ENCODE measurements around the gene ACKR4. TPM values are rescaled to one million over a fixed set of nuclear protein-coding genes. Genes with fewer than 3 reads are reported as not detected.
"Not testable (repeated sequence)": the region's sequence is repeated elsewhere in the genome, so short reads cannot be mapped to it uniquely, and the experiment has no call there.

Gene ACKR4
- total RNA-seq, 2 donors from 2014 or later, result 2.1 to 3.7 TPM

DNA sequence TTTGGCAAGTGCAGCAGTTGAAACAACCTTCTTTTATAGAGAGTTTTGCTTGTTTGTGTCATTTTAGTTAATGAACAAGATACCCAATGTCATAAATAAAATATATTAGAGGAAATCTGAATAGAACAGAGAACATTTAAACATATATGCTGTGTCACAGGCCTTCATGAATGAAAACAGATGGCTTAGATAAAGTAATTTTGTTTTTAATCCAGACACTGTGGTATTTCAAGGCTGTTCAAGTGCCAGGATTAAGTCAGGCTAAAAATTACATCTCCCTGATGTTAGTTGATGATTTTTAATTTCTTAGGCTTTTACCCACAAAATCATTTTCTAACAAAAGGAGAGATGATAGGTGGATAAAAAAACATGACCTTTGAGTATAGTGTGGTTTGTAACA lies 4.9 kb upstream of the ACKR4 start:
- intact Hi-C loops (cut with DNase I), result no loop called here
- ATAC-seq, result no peak
- no peak for DNase-seq

DNA sequence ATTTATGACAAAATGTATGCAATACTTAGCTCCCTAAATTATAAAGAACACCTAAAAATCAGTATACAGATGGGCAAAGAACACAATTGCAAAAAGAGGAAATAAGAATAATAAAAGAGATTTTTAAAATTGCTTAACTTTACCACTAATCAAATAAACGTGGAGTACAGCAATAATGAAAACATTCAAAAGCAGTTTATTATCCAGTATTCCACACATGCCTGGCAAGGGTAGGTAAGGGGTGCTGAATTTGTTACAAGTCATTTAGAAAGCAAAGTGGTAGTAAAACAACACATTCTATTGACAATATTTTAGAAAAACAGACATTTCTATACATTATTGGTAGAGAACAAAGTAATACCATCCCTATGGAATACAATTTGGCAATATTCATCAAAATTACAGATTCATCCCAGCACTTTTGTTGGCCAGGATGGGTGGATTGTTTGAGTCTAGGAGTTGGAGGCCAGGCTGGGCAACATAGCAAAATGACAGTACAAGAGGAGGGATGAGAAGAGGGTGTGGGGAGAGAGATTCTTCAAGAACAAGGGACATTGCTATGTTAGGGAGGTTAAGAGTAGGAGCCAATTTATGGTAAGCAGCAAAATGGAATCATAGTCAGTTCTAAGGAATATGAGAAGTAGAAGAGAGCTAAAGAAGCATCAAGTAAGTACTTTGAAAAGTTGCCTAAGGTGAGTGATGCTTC lies 3.7 kb upstream of the ACKR4 start:
- DNase-seq, result no peak
- no peak for ATAC-seq
- intact Hi-C loops (cut with DNase I), result no loop called here

DNA sequence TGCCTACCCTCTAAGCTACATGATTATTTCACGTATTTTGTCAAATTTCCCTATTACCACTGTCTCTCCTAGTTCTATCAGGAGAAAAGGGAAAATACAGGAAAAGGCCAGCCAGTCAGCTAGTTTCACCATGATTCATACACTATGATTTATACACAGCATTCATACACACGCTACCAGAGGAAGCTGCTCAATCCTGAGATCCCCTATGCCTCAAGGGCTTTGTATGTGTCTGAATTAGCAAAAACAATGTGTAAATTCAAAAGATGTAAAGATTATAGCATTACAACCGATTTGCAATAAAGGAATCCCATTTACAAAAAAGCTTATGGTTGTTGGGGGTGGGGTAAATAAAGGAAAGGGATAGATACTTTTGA lies 3.1 kb upstream of the ACKR4 start:
- DNase-seq (no peak), ATAC-seq (peak in 1 of 2 donors; percentile 84)
- intact Hi-C loops (cut with DNase I), result no loop called here

- intact Hi-C loops (cut with DNase I), result no loop called here
- DNase-seq, result no peak
These were observed 2.6 kb upstream of the ACKR4 start for GRCh38 chr3:132594498-132594897.

GRCh38 chr3:132595014-132595413 lies 2.1 kb upstream of the ACKR4 start:
- DNase-seq, result no peak
- intact Hi-C loops (cut with DNase I), result no loop called here
- ATAC-seq, result peak; percentile 38 to 41

More at GRCh38 chr3:132594498-132594897, 2.6 kb upstream of the ACKR4 start:
- no peak for ATAC-seq

- no peak for DNase-seq
- intact Hi-C loops (cut with DNase I), result no loop called here
- ATAC-seq, result no peak
These were observed 744 bp upstream of the ACKR4 start for GRCh38 chr3:132596326-132596725.

- ATAC-seq, result no peak
These were observed 590 bp downstream of the ACKR4 start for GRCh38 chr3:132597660-132598059.

GRCh38 chr3:132598181-132598580 lies 1.1 kb downstream of the ACKR4 start:
- intact Hi-C loops (cut with DNase I), result no loop called here
- no peak for ATAC-seq

More at GRCh38 chr3:132597660-132598059, 590 bp downstream of the ACKR4 start:
- no peak for DNase-seq
- intact Hi-C loops (cut with DNase I), result no loop called here

GRCh38 chr3:132600614-132601013 lies 3.5 kb downstream of the ACKR4 start:
- intact Hi-C loops (cut with DNase I); ATAC-seq; DNase-seq: not testable (repeated sequence)

More at GRCh38 chr3:132598181-132598580, 1.1 kb downstream of the ACKR4 start:
- no peak for DNase-seq

GRCh38 chr3:132605374-132605792 lies 8.3 kb downstream of the ACKR4 start:
- intact Hi-C loops (cut with DNase I), result loop anchor here in 1 of 2 donors (5.0 kb wide), 1 partner anchor 33 kb away; no protein-coding TSS in a partner anchor
- DNase-seq (no peak), ATAC-seq (peak; percentile 44 to 63)

DNA sequence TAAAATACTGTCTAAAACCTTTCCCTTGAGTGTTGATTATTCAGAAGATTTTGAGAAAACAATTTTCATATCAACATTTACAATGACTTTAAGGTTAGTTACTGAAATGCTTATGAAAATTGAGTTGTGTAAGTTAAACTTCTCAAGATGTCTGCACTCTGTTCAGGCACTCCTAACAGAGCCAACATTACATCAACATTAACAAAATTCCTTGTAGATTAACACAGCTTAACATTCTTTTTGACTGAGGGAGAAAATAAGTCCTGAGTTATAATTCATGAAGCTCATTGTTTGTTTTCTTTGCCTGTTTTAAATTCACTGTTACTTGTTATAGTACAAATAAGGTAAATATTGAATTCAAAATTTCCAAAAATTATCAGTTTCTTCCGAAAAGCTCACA lies 9.0 kb downstream of the ACKR4 start:
- intact Hi-C loops (cut with DNase I), result loop anchor here in 1 of 2 donors (5.0 kb wide), 1 partner anchor 34 kb away; no protein-coding TSS in a partner anchor
- DNase-seq (no peak), ATAC-seq (peak in 1 of 2 donors; percentile 73)

DNA sequence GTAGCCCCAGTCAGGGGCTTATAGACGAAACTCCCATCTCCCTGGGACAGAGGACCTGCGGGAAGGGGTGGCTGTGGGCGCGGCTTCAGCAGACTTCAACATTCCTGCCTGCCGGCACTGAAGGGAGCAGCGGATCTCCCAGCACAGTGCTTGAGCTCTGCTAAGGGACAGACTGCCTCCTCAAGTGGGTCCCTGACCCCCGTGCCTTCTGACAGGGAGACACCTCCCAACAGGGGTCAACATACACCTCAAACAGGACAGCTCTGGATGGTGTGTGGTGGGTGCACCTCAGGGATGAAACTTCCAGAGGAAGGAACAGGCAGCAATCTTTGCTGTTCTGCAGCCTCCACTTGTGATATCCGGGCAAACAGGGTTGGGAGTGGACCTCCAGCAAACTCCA lies 9.6 kb downstream of the ACKR4 start:
- DNase-seq, ATAC-seq: not testable (repeated sequence)

GRCh38 chr3:132615301-132615700 lies 18.2 kb downstream of the ACKR4 start:
- intact Hi-C loops (cut with DNase I); ATAC-seq; DNase-seq: not testable (repeated sequence)

More for the DNA sequence above, 9.6 kb downstream of the ACKR4 start:
- intact Hi-C loops (cut with DNase I), result loop anchor here in 1 of 2 donors (5.0 kb wide), 1 partner anchor 34 kb away; no protein-coding TSS in a partner anchor

GRCh38 chr3:132615881-132616280 lies 18.8 kb downstream of the ACKR4 start:
- DNase-seq (no peak), ATAC-seq (no peak)
- intact Hi-C loops (cut with DNase I), result no loop called here

- intact Hi-C loops (cut with DNase I), result no loop called here
- ATAC-seq (no peak), DNase-seq (no peak)
These were observed 19.7 kb downstream of the ACKR4 start for GRCh38 chr3:132616780-132617179.

GRCh38 chr3:132622148-132622547 lies 25.1 kb downstream of the ACKR4 start:
- ATAC-seq, result no peak
- intact Hi-C loops (cut with DNase I), result no loop called here

DNA sequence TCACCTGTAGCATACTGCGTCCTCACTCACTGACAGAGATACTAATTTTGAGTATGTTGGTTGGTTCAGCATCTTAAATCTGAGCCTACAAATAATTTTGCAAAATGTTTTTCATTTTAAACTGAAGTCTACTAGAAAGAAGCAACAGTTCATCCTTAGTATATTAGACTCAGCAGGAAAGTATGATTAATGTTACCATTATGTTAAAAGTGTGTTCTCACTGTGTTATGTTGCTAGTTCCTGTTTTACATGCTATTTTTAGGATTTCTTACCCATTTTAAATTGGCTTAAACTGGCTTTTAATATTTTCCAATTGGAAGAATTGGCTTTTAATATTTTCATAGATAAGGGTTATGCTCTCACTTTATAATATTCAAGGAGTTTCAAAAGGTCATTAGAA lies 25.7 kb downstream of the ACKR4 start:
- DNase-seq, result no peak
- intact Hi-C loops (cut with DNase I), result no loop called here
- no peak for ATAC-seq

More at GRCh38 chr3:132622148-132622547, 25.1 kb downstream of the ACKR4 start:
- DNase-seq, result no peak

- ATAC-seq (no peak), DNase-seq (no peak)
- intact Hi-C loops (cut with DNase I), result no loop called here
These were observed 26.6 kb downstream of the ACKR4 start for GRCh38 chr3:132623646-132624045.

DNA sequence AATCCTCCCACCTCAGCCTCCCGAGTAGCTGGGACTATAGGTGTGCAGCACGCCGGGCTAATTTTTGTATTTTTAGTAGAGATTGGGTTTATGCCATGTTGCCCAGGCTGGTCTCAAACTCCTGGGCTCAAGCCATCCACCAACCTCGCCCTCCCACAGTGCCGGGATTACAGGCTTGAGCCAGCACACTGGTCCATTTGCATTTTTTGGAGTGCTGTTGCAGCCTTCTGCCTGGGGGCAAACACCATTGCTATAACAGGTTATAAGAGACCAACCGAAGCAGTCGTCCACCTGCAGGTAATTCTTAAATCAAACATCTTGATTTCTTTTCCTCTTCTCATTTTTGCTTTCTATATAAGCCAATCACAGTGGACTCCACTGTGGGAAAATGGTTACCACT lies 27.7 kb downstream of the ACKR4 start:
- no peak for ATAC-seq
- intact Hi-C loops (cut with DNase I), result no loop called here
- DNase-seq, result no peak

GRCh38 chr3:132625613-132626012 lies 28.5 kb downstream of the ACKR4 start:
- DNase-seq (no peak), ATAC-seq (no peak)
- intact Hi-C loops (cut with DNase I), result no loop called here

DNA sequence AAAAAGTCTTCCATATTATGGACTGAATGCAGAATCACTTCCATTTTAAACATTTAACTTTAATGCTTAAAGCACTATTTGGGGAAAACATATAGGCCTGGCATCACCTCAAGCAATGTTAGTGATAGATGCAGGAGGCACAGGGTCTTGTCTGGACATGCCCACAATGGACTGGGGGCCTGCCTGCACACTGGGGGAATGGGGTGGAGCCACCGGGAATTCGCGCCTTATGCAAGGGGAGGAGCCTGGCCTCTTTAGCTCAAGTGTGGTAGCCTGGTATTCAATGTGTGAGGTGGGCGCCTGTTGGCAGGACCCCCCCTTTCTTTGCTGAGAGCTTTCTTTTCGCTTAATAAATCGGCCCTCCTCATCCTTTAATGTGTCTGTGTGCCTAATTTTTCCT lies 29.9 kb downstream of the ACKR4 start:
- ATAC-seq (no peak), DNase-seq (no peak)
- intact Hi-C loops (cut with DNase I), result no loop called here
